Measurements from ENCODE around the gene S100A7A.

DNA sequence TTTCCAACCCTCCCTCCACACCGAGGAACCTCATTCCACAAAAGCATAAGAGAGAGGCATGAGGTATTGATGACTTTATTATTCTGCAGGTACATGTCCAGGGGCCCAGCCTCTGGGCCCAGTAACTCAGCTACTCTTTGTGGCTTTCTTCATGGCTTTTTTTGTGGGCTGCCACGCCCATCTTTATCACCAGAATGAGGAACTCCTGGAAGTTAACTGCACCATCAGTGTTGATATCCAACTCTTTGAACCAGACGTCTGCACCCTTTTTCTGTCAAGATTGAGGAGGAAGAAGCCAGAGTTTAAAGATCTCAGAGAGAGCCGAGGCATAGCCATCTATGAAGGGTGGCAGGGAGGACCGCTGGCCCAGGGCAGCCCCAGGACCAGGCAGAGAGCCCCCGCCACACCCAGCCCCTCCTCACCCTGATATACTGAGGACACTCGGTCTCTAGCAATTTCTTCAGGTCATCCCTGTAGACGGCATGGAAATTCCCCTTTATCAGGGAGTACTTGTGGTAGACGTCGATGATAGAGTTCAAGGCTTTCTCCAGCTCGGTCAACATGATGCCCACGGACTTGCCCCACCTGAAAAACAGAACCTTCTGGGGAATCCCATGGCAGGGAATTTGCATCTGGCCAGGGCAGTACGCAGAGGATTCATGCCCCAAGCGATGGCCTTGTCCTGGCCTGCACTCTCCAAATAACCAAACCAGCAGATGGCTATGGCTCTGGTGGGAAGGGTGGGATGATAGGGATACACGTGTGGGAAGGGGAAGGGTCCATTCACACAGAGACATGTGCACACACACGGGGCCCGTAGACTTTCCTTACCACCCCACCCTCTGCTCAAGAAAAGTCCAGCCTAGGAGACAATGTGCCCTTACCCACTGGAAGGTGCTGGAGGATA is 26.1 kb upstream of the S100A7A start:
- TF ChIP-seq, protein P1, sequence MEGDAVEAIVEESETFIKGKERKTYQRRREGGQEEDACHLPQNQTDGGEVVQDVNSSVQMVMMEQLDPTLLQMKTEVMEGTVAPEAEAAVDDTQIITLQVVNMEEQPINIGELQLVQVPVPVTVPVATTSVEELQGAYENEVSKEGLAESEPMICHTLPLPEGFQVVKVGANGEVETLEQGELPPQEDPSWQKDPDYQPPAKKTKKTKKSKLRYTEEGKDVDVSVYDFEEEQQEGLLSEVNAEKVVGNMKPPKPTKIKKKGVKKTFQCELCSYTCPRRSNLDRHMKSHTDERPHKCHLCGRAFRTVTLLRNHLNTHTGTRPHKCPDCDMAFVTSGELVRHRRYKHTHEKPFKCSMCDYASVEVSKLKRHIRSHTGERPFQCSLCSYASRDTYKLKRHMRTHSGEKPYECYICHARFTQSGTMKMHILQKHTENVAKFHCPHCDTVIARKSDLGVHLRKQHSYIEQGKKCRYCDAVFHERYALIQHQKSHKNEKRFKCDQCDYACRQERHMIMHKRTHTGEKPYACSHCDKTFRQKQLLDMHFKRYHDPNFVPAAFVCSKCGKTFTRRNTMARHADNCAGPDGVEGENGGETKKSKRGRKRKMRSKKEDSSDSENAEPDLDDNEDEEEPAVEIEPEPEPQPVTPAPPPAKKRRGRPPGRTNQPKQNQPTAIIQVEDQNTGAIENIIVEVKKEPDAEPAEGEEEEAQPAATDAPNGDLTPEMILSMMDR (IDR thresholded peaks at IDR 0.05): no peak
- TF ChIP-seq POLR2A (IDR thresholded peaks at IDR 0.05): no peak
- no peak for TF ChIP-seq EP300 (IDR thresholded peaks at IDR 0.05)
